ENCODE data around the gene CSNK1G1. TPM values are rescaled to one million over a fixed set of nuclear protein-coding genes. Genes with fewer than 3 reads are reported as not detected.
A peak's percentile ranks its signal among the peaks of the same experiment; 100 is the strongest.

Gene CSNK1G1
- polyA plus RNA-seq, 2 of the 4 experiments (the other 2 are of a cell fraction) = 11.0 to 36.3 TPM

DNA sequence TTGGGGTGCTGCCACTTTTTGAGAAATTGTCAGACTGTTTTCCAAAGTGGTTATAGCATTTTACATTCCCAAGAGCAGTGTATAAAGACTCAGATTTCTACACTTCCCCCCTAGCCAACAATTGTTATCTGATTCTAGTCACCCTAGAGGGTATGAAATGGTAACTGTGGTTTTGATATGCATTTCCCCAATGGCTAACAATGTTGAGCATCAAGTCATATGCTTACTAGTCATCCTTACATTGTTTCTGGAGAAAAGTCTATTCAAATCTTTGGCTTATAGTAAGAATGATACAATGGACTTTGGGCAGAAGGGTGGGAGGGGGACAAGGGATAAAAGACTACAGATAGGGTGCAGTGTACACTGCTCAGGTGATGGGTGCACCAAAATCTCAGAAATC, 73.3 kb downstream of the CSNK1G1 start:
- ChIA-PET POLR2A (no interaction called here), CTCF (interaction anchor here (1.0 kb wide), 1 partner anchor 186 kb away, joined by 3 read pairs; no protein-coding TSS in a partner anchor)
- H3K27ac ChIP-seq = no peak overlapping the region
- no peak overlapping the region for H3K4me3 ChIP-seq
- H3K4me1 ChIP-seq = peaks cover 18% of the 10 kb centered on the region
- TF ChIP-seq RFX5 (IDR thresholded peaks at IDR 0.05) (no peak), ESRRA (IDR thresholded peaks at IDR 0.05; ENCODE audit: borderline replicate concordance, low read length) (no peak), HOXB5 (CRISPR knock-in tag; IDR thresholded peaks at IDR 0.05) (no peak), ZFP36 (IDR thresholded peaks at IDR 0.05; ENCODE audit: borderline replicate concordance, partially characterized antibody) (no peak), JUN (IDR thresholded peaks at IDR 0.05) (no peak), FOSB (CRISPR knock-in tag; IDR thresholded peaks at IDR 0.05) (no peak), HOXA7 (CRISPR knock-in tag; IDR thresholded peaks at IDR 0.05) (no peak), NFE2L2 (conservative IDR thresholded peaks at IDR 0.05; ENCODE audit: low read length) (no peak), SREBF2 (IDR thresholded peaks at IDR 0.05) (no peak), MYC (IDR thresholded peaks at IDR 0.05; ENCODE audit: borderline replicate concordance, low read length) (no peak), KDM5A (IDR thresholded peaks at IDR 0.05) (no peak), KDM1A (IDR thresholded peaks at IDR 0.05; ENCODE audit: low read depth) (no peak), FOSL2 (IDR thresholded peaks at IDR 0.05) (no peak), FOSL2 (CRISPR knock-in tag; IDR thresholded peaks at IDR 0.05) (no peak), NPAS2 (CRISPR knock-in tag; IDR thresholded peaks at IDR 0.05; ENCODE audit: borderline replicate concordance) (no peak), POLR2A (IDR thresholded peaks at IDR 0.05; ENCODE audit: low read length) (no peak), PHF8 (IDR thresholded peaks at IDR 0.05; ENCODE audit: borderline replicate concordance, low read depth) (no peak), EHF (CRISPR knock-in tag; IDR thresholded peaks at IDR 0.05) (no peak)
- TF ChIP-seq, protein P1, sequence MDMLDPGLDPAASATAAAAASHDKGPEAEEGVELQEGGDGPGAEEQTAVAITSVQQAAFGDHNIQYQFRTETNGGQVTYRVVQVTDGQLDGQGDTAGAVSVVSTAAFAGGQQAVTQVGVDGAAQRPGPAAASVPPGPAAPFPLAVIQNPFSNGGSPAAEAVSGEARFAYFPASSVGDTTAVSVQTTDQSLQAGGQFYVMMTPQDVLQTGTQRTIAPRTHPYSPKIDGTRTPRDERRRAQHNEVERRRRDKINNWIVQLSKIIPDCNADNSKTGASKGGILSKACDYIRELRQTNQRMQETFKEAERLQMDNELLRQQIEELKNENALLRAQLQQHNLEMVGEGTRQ (IDR thresholded peaks at IDR 0.05) = no peak
- TF ChIP-seq, protein P2, sequence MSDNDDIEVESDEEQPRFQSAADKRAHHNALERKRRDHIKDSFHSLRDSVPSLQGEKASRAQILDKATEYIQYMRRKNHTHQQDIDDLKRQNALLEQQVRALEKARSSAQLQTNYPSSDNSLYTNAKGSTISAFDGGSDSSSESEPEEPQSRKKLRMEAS (IDR thresholded peaks at IDR 0.05) = no peak
- no peak overlapping the region for H3K4me2 ChIP-seq
- ATAC-seq = no peak
- DNase-seq (ENCODE audit: low read depth in 1 of 2, low spot score in 1 of 2) = no peak
- FAIRE-seq = no peak
- no peaks in the 10 kb centered on the region for H3K9me3 ChIP-seq

DNA sequence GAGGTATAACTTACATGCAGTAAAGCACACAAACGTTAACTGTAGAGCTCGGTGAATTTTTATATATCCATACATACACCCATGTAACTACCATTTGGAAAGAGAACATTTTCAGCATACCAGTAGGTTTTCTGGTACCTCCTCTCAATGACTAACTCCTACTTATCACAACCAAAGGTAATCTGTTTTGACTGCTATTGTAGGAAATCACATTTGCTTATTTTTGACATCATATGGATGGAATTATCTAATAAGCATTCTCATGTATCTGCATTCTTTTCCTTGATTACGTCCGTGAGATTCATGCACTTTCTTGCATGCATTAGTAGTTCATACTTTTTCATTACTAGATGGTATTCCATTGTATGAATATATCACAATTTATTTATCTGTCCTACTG, 76.8 kb downstream of the CSNK1G1 start:
- DNase-seq (ENCODE audit: low read depth in 1 of 2, low spot score in 1 of 2) (no peak), ATAC-seq (no peak), FAIRE-seq (peak; percentile 61)
- ChIA-PET POLR2A (no interaction called here), CTCF (interaction anchor here (1.9 kb wide), 1 partner anchor 55 kb away, joined by 6 read pairs; no protein-coding TSS in a partner anchor)
- Histone ChIP-seq H3K4me1 (peaks cover 11% of the 10 kb centered on the region), H3K4me2 (no peak overlapping the region), H3K4me3 (no peak overlapping the region), H3K9me3 (no peaks in the 10 kb centered on the region), H3K27ac (no peak overlapping the region)
- WGBS (ENCODE audit: missing lambda C conversion rate) = 93% methylated on average over 4 of the region's 4 CpGs
- no peak for TF ChIP-seq ZFP36 (IDR thresholded peaks at IDR 0.05; ENCODE audit: borderline replicate concordance, partially characterized antibody)
- TF ChIP-seq HOXB13 (CRISPR knock-in tag; IDR thresholded peaks at IDR 0.05; ENCODE audit: low read depth) = no peak
- TF ChIP-seq SREBF2 (IDR thresholded peaks at IDR 0.05) = no peak
- TF ChIP-seq PHF8 (IDR thresholded peaks at IDR 0.05; ENCODE audit: borderline replicate concordance, low read depth) = no peak
- no peak for TF ChIP-seq ZSCAN20 (CRISPR knock-in tag; IDR thresholded peaks at IDR 0.05)
- no peak for TF ChIP-seq EHF (CRISPR knock-in tag; IDR thresholded peaks at IDR 0.05)
- TF ChIP-seq ATOH8 (CRISPR knock-in tag; IDR thresholded peaks at IDR 0.05; ENCODE audit: low read depth) = no peak
- TF ChIP-seq FOXS1 (CRISPR knock-in tag; IDR thresholded peaks at IDR 0.05) = no peak
- no peak for TF ChIP-seq HEYL (CRISPR knock-in tag; IDR thresholded peaks at IDR 0.05)
- no peak for TF ChIP-seq TP53 (CRISPR knock-in tag; IDR thresholded peaks at IDR 0.05)

Data from A549 (cell line).